ENCODE data around the gene BEX2. TPM values are rescaled to one million over a fixed set of nuclear protein-coding genes. Genes with fewer than 3 reads are reported as not detected.

Gene BEX2
- 113 TPM for total RNA-seq

DNA sequence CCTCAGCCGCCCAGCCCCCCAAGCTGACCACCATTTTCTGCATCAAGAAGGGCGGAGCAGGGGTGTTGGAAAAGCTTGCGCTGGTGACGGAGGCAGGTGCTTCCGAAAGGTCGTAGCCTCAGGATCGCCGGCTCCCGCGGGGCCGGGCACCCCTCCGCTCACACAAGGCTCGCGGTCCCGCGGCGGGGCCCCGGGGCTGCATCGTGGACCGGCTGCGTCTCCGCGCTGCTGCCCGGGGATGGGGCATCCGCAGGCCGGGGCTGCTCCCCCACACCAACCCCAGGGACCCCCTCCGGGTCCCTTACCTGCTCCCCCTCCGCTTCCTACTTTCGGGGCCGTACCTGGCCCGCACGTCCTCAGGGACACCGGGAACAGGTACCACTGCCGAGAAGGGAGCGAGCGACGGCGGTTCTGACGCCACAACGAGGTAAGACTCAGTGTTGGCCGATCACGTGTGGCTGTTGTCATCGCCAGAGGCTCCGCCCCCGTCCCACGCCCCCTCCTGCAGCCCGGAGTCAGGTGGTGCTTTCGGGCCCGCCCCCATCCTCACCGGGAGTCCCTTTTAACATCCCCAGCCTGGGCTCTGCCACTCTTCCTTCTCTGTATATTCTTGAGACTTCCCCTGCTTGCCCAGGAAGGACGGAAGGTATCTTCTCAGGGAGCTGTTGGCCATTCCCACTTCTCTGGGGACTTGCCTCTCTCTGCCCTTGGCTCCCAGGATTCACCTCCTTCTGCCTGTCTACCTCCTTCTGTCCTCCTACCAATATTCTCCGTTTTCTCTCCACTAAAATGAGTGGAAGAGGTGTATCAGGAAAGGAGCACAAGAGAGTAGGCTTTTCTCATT is at the start of gene BEX2:
TSS of gene BEX2 (minus strand) at position 436 of the 844 bp plus-strand sequence. CDS start 1,014 bp downstream, outside the sequence.

GRCh38 chrX:103356130-103356798 is 45.5 kb upstream of the BEX2 start, which contains the start of gene TCEAL9:
Gene TCEAL9, plus strand, starts transcription at chrX:103356506. Its CDS starts 1,179 bp downstream, at chrX:103357685.

GRCh38 chrX:103329991-103330390 is 19.2 kb upstream of the BEX2 start, which contains the start of gene TCEAL7:
Gene TCEAL7, plus strand, starts transcription at chrX:103330239. Its CDS starts 1,165 bp downstream, at chrX:103331404.

DNA sequence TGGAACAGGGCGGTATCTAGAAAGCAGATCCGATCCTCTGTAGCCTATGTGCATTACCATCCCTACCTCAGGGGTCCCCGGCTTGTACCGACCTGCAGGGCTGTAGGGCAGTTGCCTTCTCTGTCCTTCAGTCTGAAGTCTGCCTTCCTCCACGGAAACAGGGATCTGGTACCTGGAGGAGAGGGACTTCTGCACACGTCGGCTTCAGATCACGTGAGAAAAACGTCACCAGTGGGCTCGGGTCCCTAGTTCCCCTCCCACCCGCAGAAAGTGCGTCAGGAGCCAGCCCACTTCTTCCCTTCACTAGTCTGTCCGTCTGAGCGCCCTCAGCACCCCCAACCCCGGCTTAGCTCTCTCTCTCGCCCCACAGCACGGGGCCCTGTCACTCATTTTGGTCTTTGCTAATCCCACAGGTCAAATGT is 34.2 kb downstream of the BEX2 start, which contains the start of gene TCEAL5:
TSS of gene TCEAL5 (minus strand) at position 170 of the 422 bp plus-strand sequence. CDS start 2,187 bp downstream, outside the sequence.

Small RNA genes within 50 kb of the gene (small RNA-seq; reads per million reads assigned to genes)
- not detected for gene Z92846.1

Other genes with a start within 250 kb of the BEX2 start
- 172 TPM for gene BEX1, start 246.8 kb downstream of the BEX2 start, total RNA-seq
- gene NXF3, start 217.8 kb downstream of the BEX2 start, total RNA-seq: not detected
- gene BEX4, start 95.9 kb downstream of the BEX2 start, total RNA-seq: 126 TPM
- 106 TPM for gene TCEAL8, start 55.8 kb downstream of the BEX2 start, total RNA-seq
- gene TCEAL5, start 34.2 kb downstream of the BEX2 start, total RNA-seq: 13.6 TPM
- gene TCEAL7, start 19.2 kb upstream of the BEX2 start, total RNA-seq: 155 TPM
- gene TCEAL9, start 45.5 kb upstream of the BEX2 start, total RNA-seq: 42.9 TPM
- 289 TPM for gene BEX3, start 65.5 kb upstream of the BEX2 start, total RNA-seq
- gene RAB40A, start 208.5 kb upstream of the BEX2 start, total RNA-seq: 1.8 TPM